GM19240 (cell line): ENCODE results near the gene CA4.

Source experiments
- DNase-seq: peaks from one replicate; pipeline ENCODE4 v3.0.0; 2011; ENCODE audit warnings: low spot score; ENCODE audit not compliant: insufficient read length

Gene CA4

GRCh38 chr17:60154616-60155426 is 5.0 kb downstream of the CA4 start:
- DNase-seq, result no peak

DNA sequence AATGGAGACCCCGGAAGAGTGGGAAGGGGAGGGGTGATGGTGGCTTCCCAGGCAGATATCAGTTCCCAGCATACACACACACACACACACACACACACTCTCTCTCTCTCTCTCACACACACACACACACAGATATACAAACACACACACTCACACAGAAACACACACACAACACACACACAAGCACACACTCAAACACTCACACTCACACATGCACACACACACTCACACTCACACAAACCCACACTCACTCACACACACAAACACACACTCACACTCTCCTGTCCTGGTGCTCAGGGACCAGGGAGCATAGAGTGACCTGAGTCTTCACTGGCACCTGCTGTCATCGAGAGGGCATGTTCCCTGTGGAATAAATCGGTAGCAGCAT is 5.6 kb downstream of the CA4 start:
- no peak for DNase-seq

DNA sequence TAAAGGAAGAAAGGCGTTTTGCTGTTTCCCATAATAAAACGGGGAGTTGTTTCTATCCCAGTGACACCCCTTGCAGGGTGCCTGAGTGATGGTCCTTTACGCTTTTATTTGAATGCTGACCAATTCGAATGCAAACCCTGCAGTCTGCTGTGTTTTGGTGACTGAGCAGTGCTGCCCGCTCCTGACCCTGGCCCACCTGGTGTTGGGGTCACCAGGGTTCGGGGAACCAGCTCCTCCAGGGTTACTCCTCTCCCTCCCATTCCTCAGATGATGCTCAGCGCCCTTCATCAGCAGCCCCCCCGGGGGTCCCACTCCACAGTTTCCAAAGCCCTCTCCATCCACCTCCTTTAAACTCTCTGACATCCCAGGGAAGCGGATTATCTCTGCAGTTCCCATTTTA is 6.0 kb downstream of the CA4 start:
- DNase-seq, result no peak

GRCh38 chr17:60156746-60157145 is 7.0 kb downstream of the CA4 start:
- no peak for DNase-seq

DNA sequence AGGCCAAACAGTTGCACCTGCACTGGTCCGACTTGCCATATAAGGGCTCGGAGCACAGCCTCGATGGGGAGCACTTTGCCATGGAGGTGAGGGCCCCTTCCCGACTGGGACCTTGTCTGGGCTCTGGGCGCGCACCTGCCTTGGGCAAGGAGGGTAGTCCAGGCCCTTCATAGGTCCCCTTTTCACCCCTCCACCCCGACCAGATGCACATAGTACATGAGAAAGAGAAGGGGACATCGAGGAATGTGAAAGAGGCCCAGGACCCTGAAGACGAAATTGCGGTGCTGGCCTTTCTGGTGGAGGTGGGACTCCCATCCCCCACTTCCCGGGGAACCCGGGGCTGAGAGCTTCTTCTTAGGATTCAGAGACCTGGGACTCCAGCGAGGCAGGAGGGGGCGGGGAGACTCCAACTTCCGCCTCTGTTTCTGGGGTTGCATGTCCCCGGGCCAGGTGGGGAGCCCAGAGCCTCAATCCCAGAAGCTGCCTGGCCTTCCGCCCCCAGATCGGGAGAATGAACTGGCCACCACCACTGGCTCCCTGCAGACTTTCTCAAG is 7.8 kb downstream of the CA4 start:
- DNase-seq, result no peak

DNA sequence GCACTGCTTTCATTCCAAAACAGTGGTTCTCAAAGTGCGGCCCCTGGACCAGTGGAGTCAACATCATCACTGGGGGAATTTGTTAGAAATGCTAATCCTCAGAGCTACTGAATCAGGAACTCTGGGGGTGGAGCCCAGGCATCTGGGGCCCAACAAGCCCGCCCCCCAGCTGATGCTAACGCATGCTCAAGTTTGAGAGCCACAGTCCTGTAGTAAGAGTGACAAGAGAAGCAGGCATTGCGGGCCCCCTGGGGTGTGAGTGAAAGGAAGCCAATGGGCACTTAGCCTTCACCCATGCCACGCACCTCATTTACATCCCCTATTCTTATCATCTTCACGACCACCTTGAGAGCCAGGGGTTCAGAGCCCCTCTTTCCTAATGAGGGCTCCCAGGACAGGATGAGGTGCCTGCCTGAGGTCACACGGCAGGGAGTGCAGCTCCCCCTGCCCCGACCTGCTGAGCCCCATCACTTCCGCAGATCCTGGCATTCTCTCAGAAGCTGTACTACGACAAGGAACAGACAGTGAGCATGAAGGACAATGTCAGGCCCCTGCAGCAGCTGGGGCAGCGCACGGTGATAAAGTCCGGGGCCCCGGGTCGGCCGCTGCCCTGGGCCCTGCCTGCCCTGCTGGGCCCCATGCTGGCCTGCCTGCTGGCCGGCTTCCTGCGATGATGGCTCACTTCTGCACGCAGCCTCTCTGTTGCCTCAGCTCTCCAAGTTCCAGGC is 9.1 kb downstream of the CA4 start:
- no peak for DNase-seq

DNA sequence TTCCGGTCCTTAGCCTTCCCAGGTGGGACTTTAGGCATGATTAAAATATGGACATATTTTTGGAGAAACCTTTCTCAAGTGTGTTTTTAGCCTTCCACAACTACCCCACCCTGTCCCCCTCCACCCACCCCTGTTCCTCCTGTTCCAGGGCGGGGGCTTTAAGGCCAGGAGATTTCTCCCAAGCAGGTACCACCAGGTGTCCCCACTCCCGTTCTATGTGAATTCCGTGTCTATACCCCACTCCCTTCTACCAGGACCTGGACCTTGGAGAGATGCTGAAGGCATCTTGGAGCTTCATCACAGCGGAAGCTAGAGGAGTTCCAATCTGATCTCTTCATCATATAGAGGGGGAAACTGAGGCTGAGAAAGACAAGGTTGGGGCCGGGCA is 9.7 kb downstream of the CA4 start:
- DNase-seq, result no peak

DNA sequence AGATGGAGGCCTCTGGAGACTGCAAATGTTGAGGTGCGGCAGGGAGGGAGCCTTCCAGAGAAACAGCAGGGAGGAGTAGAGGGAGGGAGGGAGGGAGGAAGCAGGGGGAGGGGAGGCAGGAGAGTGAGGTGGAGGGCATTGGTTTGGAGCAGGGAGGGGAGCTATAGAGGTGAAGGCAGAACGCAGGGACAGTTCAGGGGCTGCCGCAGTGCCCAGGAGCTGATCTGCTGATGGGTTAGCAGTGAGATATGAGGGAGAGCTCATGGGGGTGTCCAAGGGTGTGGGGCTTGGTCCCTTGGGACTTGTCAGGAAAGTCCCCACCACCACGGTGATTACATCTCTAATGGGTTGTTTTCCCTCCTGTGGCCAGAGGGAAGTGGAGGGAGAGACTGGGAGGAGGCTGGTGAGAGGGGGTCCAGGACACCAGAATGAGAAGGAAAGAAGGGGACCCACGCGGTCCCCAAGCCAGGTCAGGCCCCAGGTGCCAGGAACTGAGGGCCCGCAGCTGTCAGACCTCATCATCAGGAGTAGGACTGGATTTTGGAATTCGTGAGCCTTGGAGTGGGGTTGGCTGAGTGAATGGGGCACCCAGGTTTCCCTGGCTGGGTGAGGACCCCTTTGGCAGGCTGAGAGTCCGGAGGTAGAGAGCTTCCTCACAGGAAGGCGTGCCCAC is 11.2 kb downstream of the CA4 start:
- DNase-seq, result no peak

DNA sequence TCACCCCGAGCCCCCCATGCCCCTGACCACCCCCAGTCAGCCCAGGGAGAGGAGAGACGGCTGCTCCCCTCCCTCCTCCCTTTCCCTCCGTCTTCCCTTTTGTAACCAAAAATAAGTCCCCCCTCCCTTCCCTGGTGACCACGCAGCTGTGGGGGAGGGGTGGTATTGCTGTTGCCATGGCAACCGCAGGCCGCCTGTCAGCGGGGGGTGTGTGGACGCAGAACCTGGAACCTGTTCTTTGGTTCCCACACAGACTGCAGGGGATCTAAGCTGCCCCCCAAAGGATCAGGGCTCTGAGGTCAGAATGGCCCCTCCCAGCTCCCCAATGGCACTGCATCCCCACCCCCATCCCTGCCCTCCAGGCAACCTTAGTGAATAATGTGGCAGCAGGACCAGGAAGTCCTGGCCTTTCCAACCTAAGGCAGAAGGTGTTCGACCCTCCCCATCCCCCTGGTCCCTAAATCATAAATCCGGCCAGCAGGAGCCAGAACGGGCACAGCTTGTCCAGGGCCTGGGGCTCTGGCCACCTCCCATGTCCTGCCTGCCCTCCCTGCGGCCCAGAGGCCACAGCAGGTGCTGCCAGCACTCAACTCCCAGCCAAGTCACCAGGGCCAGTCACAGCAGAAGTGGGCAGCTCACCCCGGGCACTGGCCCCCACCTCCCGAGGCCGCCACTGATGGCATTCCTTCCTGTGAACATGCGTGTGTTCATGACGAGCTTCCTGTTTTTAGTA is 12.0 kb downstream of the CA4 start:
- DNase-seq, result no peak

DNA sequence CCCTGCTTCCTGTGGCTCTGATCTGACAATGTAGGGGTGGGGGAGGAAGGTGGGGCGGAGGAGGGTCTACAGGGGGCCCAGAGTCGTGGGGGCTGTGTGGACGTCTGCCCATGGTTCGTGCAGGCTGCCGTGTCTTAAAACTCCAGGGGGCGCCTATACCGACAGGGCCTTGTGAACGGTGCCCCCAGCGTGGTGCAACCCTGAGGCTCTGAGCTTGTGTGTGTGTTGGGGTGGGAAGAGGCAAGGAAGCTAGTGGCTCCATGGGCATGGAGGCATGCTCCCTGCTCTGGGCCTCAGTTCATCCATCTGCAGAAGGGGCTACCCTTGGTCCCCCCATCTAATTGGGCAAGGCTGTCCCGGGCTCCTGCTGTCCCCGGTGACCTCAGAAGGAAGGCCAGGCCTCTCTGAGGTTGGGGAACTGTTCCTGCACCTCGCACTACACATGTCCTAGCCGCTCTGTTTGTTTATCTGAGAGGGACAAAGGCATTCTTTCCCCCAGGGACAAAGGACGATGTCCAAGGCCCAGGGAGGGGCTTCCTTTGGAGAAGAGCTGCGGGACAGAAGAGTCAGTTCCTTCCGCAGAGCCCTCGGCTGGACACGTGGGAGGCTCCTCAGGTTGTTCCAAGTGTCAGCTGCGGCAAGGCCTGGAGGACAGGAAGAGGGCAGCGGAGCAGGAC is 13.5 kb downstream of the CA4 start:
- DNase-seq, result no peak

GRCh38 chr17:60164164-60164563 is 14.4 kb downstream of the CA4 start:
- DNase-seq, result no peak

- no peak for DNase-seq
Observed at GRCh38 chr17:60164697-60165096, 14.9 kb downstream of the CA4 start.

DNA sequence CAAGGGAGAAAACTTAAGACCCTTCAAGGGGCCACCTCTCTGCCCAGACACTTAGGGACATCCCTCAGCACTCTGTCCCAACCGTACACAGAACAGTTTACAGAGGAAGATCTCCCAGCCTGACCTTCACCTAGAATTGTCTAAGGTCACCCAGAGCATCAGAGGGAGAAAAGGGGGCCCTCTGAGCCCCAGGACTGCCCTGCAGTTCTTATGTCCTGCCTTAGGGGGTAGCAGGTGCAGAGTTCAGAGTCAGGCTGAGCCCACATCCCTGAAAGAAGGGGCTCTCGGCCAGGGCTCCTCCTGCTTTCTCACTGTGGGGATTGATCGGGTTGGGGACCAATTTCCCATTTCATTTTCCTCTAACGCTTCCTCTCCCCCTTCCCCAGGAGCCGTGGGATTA is 15.4 kb downstream of the CA4 start:
- DNase-seq, result no peak

DNA sequence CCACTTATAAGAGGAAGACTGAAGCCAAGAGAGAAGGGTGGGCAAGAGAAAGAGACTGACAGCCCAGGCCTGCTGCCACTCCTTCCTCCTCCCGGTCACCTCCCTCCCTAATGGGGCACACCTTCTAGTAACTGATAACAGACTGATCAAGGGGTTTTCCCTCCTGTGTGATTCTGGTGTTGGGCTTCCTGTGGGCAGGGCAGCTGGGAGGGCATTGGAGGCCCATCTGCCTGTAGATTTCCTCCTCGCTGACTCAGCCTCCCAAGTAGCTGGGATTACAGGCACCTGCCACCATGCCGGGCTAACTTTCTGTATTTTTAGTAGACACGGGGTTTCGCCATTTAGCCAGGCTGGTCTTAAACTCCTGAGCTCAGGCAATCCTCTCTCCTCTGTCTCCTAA is 16.2 kb downstream of the CA4 start:
- no peak for DNase-seq

DNA sequence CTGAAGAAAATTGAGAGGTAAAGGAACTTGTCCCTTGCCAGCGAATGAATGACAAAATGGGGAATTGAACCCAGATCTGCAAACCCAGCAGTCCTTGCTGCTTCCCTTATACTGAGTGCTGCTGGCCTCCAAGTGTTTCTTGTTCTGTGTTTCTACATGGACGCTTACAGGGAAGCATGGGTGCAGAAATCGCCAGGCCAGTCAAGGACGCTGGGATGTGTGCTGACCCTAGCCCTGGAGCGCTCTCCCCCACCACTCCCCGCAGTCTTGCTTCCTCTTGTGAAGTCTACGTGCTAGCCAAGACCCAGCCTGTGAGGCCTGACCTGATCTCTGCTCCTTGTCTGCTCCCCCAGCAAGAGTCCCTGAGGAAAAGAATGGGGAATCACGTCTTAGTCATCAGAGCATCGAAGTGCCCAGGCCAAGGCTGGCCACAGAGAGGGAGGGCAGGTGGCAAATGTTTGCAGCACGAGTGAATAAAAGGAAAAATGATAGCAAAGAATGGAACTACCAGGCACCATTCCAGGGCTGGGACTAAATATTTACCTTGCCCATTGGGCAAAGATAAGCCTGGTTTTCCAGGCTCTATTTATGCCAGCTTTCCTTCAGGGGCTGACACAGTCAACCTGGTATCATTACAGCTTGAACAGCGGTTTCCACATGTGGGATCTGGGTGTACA is 17.4 kb downstream of the CA4 start:
- DNase-seq, result no peak

GRCh38 chr17:60168654-60169053 is 18.9 kb downstream of the CA4 start:
- DNase-seq, result no peak

GRCh38 chr17:60169921-60170817 is 20.4 kb downstream of the CA4 start:
- DNase-seq, result no peak

DNA sequence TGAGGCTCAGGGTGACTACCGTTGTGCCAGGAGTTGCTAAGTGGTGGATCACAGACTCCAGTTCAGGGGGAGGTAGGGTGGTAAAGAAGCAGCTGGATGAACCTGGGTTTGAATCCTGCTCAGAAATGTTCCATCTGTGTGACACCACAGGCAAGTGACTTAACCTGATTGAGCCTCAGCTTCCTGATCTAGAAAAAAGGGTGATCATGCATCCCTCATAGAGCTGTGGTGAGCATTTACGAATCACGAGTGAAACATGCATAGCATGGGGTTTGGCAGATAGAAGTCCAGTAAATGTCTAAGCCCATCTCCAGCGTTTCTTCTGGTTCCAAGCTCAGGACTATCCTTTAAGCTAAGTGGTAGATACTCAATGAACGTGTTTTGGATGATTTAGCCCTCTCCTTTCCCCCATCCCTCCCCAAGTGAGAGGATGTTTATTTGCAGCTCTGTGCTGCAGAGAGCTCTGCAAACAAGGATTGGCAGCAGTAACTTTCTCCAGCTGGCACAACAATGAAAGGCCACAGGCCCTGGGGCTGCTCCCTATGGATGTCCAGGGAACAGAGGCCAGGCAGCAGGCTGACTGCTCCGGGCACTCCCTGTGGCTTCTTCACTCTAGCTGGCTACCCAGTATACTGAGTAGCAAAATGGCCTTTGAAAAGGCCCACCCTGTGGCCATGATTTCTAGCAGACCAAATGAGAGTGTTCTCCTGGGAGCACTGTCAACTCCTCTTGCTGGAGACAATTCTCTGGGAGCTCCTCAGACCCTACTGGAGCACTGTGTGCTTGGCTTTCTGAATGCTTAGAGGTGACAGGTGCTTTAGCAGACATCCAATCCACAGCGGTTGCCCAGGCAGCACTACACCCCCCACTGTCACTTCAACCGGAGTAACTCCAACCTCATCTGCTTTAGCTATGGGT is 21.3 kb downstream of the CA4 start:
- no peak for DNase-seq
